GM10248 (cell line): ENCODE measurements around the gene PROSER3.

Experiments
- CTCF ChIA-PET: fragments of 300-600 bp; sonication (Branson Sonifier 250); formaldehyde crosslinking; extraction: SDS; loops from one replicate; lab custom pipeline; 2021; ENCODE audit warnings: antibody characterized with exemption; lab: Yijun Ruan, JAX
- POLR2A ChIA-PET: fragments of 350-650 bp; sonication (Branson Sonifier 250); formaldehyde crosslinking; extraction: SDS; loops from one replicate; lab custom pipeline; 2020; ENCODE audit warnings: antibody characterized with exemption; lab: Yijun Ruan, JAX
- DNase-seq: peaks from one replicate; pipeline ENCODE4 v3.0.0; 2012; ENCODE audit errors: extremely low spot score
- CTCF ChIP-seq: IDR thresholded peaks from 2 replicates; pipeline ENCODE4 v1.5.1; 2012; ENCODE audit warnings: mild to moderate bottlenecking, low read depth; ENCODE audit errors: extremely low read depth, missing control alignments, control extremely low read depth

The PROSER3 gene

DNA sequence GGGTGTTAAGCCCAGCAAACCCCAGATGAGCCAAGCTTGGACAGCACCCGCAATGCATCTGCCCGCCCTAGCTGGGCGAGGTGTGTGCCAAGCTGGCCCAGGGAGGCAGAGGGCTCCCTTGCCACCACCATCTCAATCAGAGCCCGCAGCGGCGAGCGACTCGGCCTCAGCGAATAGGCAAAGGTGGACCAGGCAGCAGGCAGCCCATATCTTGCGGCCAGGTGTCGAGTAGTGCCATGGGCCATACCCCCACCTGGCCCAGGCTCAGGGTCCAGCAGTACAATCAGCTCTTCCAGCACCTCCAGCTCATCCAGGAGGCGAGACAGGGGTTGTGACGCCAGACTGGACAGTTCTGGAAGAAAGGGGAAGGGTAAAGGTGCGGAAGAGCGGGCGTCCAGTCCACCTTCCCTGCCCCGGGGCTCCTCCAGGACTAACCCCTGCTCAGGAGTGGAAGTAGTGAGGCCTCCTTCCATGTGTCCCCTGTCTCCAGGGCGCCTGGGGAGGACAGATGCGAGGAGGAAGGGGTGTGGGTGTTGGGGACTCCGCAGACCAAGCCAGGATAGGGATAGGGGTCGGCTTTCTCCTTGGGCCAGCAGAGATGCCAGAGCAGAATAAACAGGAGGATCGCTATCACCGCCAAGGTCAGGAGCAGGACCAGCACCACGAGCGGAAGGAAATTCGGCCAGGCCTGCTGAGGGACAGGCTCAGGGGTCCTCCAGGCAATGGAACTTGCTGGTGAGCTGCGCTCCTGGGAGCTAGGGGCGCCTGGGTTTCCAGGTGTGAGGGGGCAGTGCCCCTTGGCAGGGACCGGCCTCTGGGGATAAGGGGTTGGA, 18.5 kb upstream of the PROSER3 start:
- ChIA-PET POLR2A (interaction anchor here (1.0 to 2.1 kb wide), 6 partner anchors 9 to 37 kb away, joined by 4 to 20 read pairs (median 7); partner anchors contain the start of gene LIN37), CTCF (interaction anchor here (0.7 to 2.2 kb wide), 8 partner anchors 13 to 97 kb away, joined by 3 to 10 read pairs (median 3); no protein-coding TSS in a partner anchor)
- no peak for TF ChIP-seq CTCF
- DNase-seq = no peak

- POLR2A ChIA-PET = interaction anchor here (0.9 to 2.1 kb wide), 10 partner anchors 8 to 97 kb away, joined by 3 to 20 read pairs (median 6); partner anchors contain the start of genes KMT2B and LIN37
- CTCF ChIA-PET = interaction anchor here (0.7 to 2.2 kb wide), 11 partner anchors 14 to 128 kb away, joined by 3 to 10 read pairs (median 3); partner anchors contain the start of gene APLP1
- TF ChIP-seq CTCF = no peak
- DNase-seq = no peak
Observed at GRCh38 chr19:35740108-35740422, 17.9 kb upstream of the PROSER3 start.

- ChIA-PET POLR2A (interaction anchor here (0.8 to 2.1 kb wide), 12 partner anchors 8 to 255 kb away, joined by 3 to 20 read pairs (median 6); partner anchors contain the start of genes KMT2B and LIN37), CTCF (interaction anchor here (0.9 to 2.2 kb wide), 12 partner anchors 13 to 128 kb away, joined by 3 to 10 read pairs (median 3); partner anchors contain the start of gene APLP1)
- DNase-seq = peak; percentile 98
- peak; percentile 37 for TF ChIP-seq CTCF
Observed at GRCh38 chr19:35740423-35741202, 17.4 kb upstream of the PROSER3 start.

GRCh38 chr19:35741203-35741515, 16.8 kb upstream of the PROSER3 start:
- DNase-seq = no peak
- ChIA-PET CTCF (interaction anchor here (0.9 to 2.2 kb wide), 10 partner anchors 12 to 127 kb away, joined by 3 to 10 read pairs (median 3); partner anchors contain the start of gene APLP1), POLR2A (interaction anchor here (0.8 to 2.1 kb wide), 9 partner anchors 10 to 255 kb away, joined by 3 to 20 read pairs (median 7); no protein-coding TSS in a partner anchor)
- TF ChIP-seq CTCF = no peak

- POLR2A ChIA-PET = interaction anchor here (0.6 to 1.2 kb wide), 2 partner anchors 24 to 184 kb away, joined by 4 read pairs; no protein-coding TSS in a partner anchor
- CTCF ChIA-PET = interaction anchor here (1.1 to 1.5 kb wide), 3 partner anchors 15 to 189 kb away, joined by 3 to 5 read pairs (median 4); no protein-coding TSS in a partner anchor
- TF ChIP-seq CTCF = no peak
- peak; percentile 70 for DNase-seq
Observed at GRCh38 chr19:35742121-35742724, 15.8 kb upstream of the PROSER3 start, which contains the start of gene IGFLR1. TSS of gene IGFLR1 (minus strand) at chr19:35742452. CDS start at chr19:35741180, 1,272 bp downstream.
